ENCODE measurements around the gene STIM2. TPM values are rescaled to one million over a fixed set of nuclear protein-coding genes. Genes with fewer than 3 reads are reported as not detected.

STIM2 gene
- total RNA-seq, 4 donors from 2014 or later, result 3.4 to 13.4 (median 8.2) TPM

GRCh38 chr4:27058819-27059406, 198.3 kb downstream of the STIM2 start:
- Histone ChIP-seq H3K36me3 (no peaks in the 10 kb centered on the region), H3K27ac (no peak overlapping the region), H3K4me3 (no peak overlapping the region), H3K9me3 (no peaks in the 10 kb centered on the region), H3K27me3 (peaks cover 0 to 4% (median 2%) of the 10 kb centered on the region in 4 donors), H3K4me1 (no peaks in the 10 kb centered on the region)
- TF ChIP-seq POLR2A (IDR thresholded peaks at IDR 0.05), result no peak
- no peak for TF ChIP-seq CTCF (IDR thresholded peaks at IDR 0.05)
- no peak for DNase-seq
- WGBS, 2 donors, result 21 to 60% methylated on average over 4 of the region's 5 CpGs
- intact Hi-C loops (cut with DNase I), result no loop called here

- 46 to 54% methylated on average over 5 of the region's 5 CpGs for WGBS, 2 donors
- Histone ChIP-seq H3K9me3 (no peaks in the 10 kb centered on the region), H3K27me3 (peaks cover 0 to 4% (median 2%) of the 10 kb centered on the region in 4 donors), H3K36me3 (no peaks in the 10 kb centered on the region), H3K4me1 (no peaks in the 10 kb centered on the region), H3K27ac (no peak overlapping the region), H3K4me3 (no peak overlapping the region)
- TF ChIP-seq POLR2A (IDR thresholded peaks at IDR 0.05) (no peak), CTCF (IDR thresholded peaks at IDR 0.05) (no peak)
- intact Hi-C loops (cut with DNase I), result no loop called here
- DNase-seq, result no peak
These were observed 198.8 kb downstream of the STIM2 start for GRCh38 chr4:27059446-27059845.

GRCh38 chr4:27062256-27062655, 201.6 kb downstream of the STIM2 start:
- H3K9me3 ChIP-seq, result no peaks in the 10 kb centered on the region
- no peak overlapping the region for H3K27ac ChIP-seq
- H3K4me1 ChIP-seq, result no peaks in the 10 kb centered on the region
- H3K27me3 ChIP-seq, result peaks cover 0 to 8% (median 2%) of the 10 kb centered on the region in 4 donors
- H3K36me3 ChIP-seq, result no peaks in the 10 kb centered on the region
- no peak for TF ChIP-seq CTCF (IDR thresholded peaks at IDR 0.05)
- DNase-seq, result no peak
- 79 to 82% methylated on average over 7 of the region's 7 CpGs for WGBS, 2 donors
- intact Hi-C loops (cut with DNase I), result no loop called here
- no peak overlapping the region for H3K4me3 ChIP-seq

GRCh38 chr4:27066591-27066990, 205.9 kb downstream of the STIM2 start:
- Histone ChIP-seq H3K4me3 (no peak overlapping the region), H3K36me3 (no peaks in the 10 kb centered on the region), H3K27ac (no peak overlapping the region), H3K4me1 (peaks cover 0 to 4% (median 0%) of the 10 kb centered on the region in 3 donors), H3K27me3 (peaks cover 0 to 8% (median 2%) of the 10 kb centered on the region in 4 donors), H3K9me3 (no peaks in the 10 kb centered on the region)
- no peak for DNase-seq
- WGBS, 2 donors, result 90 to 100% methylated on average over 1 to 2 of the region's 3 CpGs
- intact Hi-C loops (cut with DNase I), result no loop called here
- TF ChIP-seq POLR2A (IDR thresholded peaks at IDR 0.05), result no peak
- TF ChIP-seq CTCF (IDR thresholded peaks at IDR 0.05), result no peak

DNA sequence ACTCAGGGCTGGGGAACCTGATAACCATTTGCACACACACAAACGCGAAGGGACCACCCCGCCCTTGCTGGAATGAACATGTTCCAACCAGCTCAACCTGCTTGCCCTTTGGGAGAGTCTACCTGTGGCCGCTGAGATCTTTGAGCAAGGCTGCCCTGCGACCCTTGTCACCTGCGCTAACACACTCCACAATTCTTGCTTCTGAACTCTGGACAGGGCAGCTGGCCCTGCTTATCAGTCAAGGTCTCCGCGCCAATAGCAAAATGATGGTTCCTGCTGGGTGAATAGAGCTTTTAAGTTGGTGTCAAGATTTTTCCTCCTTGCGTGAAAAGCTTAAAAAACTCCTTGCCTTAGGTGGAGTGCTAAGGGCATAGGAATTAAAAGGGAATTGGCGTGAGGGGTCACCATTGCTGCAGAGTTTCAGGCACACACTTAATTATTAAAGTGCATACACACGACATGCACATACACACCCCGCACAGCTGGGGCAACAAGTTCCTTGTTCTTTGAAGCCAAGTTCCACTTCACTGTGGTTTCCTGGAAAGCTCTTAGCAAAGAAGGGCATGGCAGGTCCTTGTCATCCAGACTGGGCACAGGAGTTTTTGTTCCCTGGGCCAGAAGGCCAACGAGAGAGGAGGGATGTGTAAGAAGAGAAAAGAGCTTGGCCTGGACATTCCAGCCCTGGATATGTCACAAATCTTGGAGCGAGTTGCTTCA, 207.7 kb downstream of the STIM2 start:
- Histone ChIP-seq H3K9me3 (no peaks in the 10 kb centered on the region), H3K27me3 (peaks cover 0 to 8% (median 0%) of the 10 kb centered on the region in 4 donors), H3K4me1 (peaks cover 0 to 4% (median 0%) of the 10 kb centered on the region in 3 donors), H3K27ac (no peak overlapping the region), H3K36me3 (no peaks in the 10 kb centered on the region), H3K4me3 (no peak overlapping the region)
- 69 to 73% methylated on average over 11 to 13 of the region's 14 CpGs for WGBS, 2 donors
- no peak for TF ChIP-seq POLR2A (IDR thresholded peaks at IDR 0.05)
- no peak for TF ChIP-seq CTCF (IDR thresholded peaks at IDR 0.05)
- intact Hi-C loops (cut with DNase I), result no loop called here
- DNase-seq, result no peak

All from esophagus squamous epithelium (tissue), 5 donors.